Activated CD8-positive, alpha-beta memory T cell treated with anti-CD3 and anti-CD28 coated beads, Interleukin-2, amount 10 ng/mL, durations not matched to agents 7 days and 5 days (primary cell): ENCODE measurements around the gene DUS3L. TPM values are rescaled to one million over a fixed set of nuclear protein-coding genes. Genes with fewer than 3 reads are reported as not detected.

Experiments used
- ATAC-seq: fragments of 150-1000 bp; cut with Tn5 transposase; one replicate; pipeline ENCODE4 v1.10.0; 2021; ENCODE audit warnings: moderate library complexity
- CTCF ChIA-PET: fragments of 350-600 bp; sonication (Branson Sonifier 250); formaldehyde crosslinking; loops from one replicate; lab custom pipeline; 2021; ENCODE audit warnings: antibody characterized with exemption; lab: Charles Lee
- DNase-seq: peaks from one replicate; pipeline ENCODE4 v3.0.0-alpha.2; 2020
- H3K27ac Mint-ChIP-seq: one replicate; pipeline ENCODE4 v1.8.0; 2021; ENCODE audit warnings: mild to moderate bottlenecking, mixed read lengths
- H3K27me3 Mint-ChIP-seq: one replicate; pipeline ENCODE4 v1.8.0; 2021; ENCODE audit warnings: mixed read lengths
- H3K36me3 Mint-ChIP-seq: one replicate; pipeline ENCODE4 v1.8.0; 2021; ENCODE audit warnings: mild to moderate bottlenecking, mixed read lengths
- H3K4me1 Mint-ChIP-seq: one replicate; pipeline ENCODE4 v1.8.0; 2021; ENCODE audit warnings: mixed read lengths
- H3K4me3 Mint-ChIP-seq: one replicate; pipeline ENCODE4 v1.8.0; 2021; ENCODE audit warnings: mild to moderate bottlenecking, moderate library complexity, mixed read lengths
- H3K9me3 Mint-ChIP-seq: one replicate; pipeline ENCODE4 v1.8.0; 2022; ENCODE audit warnings: low read depth, mixed read lengths
- total RNA-seq, 2 experiments: library from RNA; stranded (reverse); gene quantifications; one replicate each; pipeline ENCODE4 v1.2.3, GENCODE V29; 2021

DUS3L gene
- total RNA-seq, 2 experiments from 2014 or later, result 53.0 to 64.0 TPM

DNA sequence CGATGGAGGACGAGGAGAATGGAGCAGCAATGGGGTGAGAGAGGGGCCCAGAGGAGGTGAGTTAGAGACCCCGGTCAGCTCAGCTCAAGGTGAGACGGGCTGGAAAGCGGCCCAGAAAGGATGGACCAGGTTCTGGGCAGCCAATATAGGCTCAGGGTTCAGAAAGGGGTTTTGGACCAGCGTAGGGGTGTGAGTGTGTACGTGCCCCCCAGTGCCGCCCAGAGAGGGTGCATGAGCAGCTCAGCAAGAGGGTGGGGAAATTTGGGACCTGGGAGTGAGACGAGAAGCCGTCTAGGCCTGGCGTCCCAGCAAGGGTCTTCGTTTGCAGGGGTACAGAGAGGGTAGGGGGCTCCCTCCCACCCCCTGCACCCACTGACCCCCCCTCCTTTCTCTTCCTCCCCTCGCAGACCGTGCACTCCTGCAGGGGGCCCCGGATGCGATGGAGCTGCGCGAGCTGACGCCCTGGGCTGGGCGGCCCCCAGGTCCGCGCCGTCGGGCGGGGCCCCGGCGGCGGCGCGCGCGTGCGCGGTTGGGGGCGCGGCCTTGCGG, 36.5 kb upstream of the DUS3L start:
- peak overlapping the region; percentile 89 for H3K27ac Mint-ChIP-seq
- peak overlapping the region; percentile 94 for H3K4me3 Mint-ChIP-seq
- peaks cover 11% of the 10 kb centered on the region for H3K4me1 Mint-ChIP-seq
- CTCF ChIA-PET, result interaction anchor here (0.9 to 3.8 kb wide), 8 partner anchors 12 to 155 kb away, joined by 3 to 49 read pairs (median 6); partner anchors contain the start of genes FUT6, NDUFA11, NRTN and VMAC
- no peaks in the 10 kb centered on the region for H3K27me3 Mint-ChIP-seq
- peaks cover 3% of the 10 kb centered on the region for H3K36me3 Mint-ChIP-seq
- H3K9me3 Mint-ChIP-seq, result no peaks in the 10 kb centered on the region
- DNase-seq, result no peak
- ATAC-seq, result no peak

DNA sequence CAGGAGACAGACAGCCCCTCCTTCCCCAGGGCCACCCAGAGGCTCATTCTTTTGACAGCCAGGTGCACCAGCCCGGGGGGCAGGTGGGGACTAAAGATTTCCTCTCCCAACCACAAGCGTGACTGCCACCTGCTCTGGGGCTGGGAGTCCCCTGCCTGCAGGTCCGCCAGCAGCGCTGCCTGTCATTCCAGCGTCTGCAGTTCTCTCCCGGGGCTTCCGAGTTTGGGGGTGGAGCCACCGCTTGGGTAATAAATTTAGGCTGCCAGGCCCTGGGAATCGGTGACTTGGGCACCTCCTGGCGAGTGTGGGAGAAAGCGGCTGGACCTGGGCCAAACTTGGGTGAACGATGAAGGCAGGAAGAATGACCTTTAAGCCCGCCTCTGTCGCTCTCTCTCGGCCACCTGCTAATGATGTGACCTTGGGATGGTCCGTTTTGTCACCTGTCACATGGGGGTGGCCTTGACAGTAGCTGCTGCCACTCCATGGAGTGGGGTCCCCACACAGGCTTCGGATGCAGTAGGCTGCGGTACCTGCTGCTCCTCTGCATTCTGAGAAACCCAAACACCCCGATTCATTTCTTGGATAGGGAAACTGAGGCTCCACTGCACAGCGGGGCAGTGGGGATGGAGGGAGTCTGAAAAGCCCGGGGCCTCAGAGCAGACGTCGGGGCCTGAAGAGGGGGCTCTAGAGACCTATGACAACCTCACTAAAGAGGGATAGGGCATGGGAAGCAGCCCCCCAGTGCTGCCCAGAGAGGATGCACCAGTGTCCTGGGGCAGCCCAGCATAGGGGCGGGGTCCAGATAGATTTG, 35.8 kb upstream of the DUS3L start:
- Mint-ChIP-seq H3K4me3 (peak overlapping the region; percentile 94), H3K27ac (peak overlapping the region; percentile 89), H3K4me1 (peaks cover 11% of the 10 kb centered on the region), H3K27me3 (no peaks in the 10 kb centered on the region), H3K9me3 (no peaks in the 10 kb centered on the region), H3K36me3 (peaks cover 3% of the 10 kb centered on the region)
- CTCF ChIA-PET, result interaction anchor here (2.7 to 3.8 kb wide), 3 partner anchors 23 to 141 kb away, joined by 11 to 49 read pairs (median 12); partner anchors contain the start of genes NDUFA11, NRTN and VMAC
- no peak for ATAC-seq
- DNase-seq, result no peak

DNA sequence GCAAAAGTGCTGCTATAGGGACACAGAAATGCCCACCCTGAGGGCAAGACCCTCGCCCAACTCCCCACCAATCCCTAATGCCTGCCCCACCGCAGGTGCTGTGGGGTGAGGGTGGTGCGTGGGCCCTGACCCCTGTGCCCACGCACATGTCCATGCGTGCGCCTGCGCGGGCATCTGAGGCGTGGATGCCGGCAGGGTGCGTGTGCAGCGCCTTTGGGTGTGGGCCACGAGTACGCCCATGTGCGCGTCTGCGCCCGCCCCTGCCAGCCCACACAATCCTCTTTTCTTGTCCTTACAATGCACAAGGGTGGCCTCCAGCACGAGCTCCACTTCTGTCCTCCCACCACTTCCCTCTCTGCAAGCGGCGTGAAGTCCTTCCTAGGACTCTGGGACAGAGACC, 34.2 kb upstream of the DUS3L start:
- CTCF ChIA-PET, result interaction anchor here (3.3 kb wide), 1 partner anchor 21 kb away, joined by 10 read pairs; no protein-coding TSS in a partner anchor
- DNase-seq (no peak), ATAC-seq (no peak)
- Mint-ChIP-seq H3K27me3 (no peaks in the 10 kb centered on the region), H3K4me1 (peaks cover 11% of the 10 kb centered on the region), H3K27ac (no peak overlapping the region), H3K9me3 (no peaks in the 10 kb centered on the region), H3K4me3 (no peak overlapping the region), H3K36me3 (peaks cover 3% of the 10 kb centered on the region)

DNA sequence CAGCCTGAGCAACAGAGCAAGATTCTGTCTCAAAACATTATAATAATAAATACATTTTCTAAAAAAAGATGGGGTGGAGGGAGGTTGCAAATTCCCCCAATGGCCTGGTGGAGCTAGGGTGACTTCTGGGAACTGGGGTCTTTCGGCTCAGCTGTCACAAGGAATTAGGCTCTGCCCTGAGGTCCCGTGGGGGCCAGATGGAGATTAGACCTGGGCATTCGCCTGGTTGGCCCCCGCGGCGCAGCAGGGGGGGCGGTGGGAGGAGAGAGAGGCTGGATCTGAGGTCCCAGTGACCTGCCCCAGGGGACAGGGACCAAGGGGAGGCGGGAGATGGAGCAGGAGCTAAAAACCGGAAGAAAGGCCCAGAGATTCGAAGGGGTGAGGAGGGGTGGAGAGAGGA, 33.8 kb upstream of the DUS3L start:
- Mint-ChIP-seq H3K9me3 (no peaks in the 10 kb centered on the region), H3K27ac (no peak overlapping the region), H3K36me3 (peaks cover 3% of the 10 kb centered on the region), H3K4me3 (no peak overlapping the region), H3K4me1 (peaks cover 11% of the 10 kb centered on the region), H3K27me3 (no peaks in the 10 kb centered on the region)
- no peak for ATAC-seq
- DNase-seq, result no peak
- CTCF ChIA-PET, result interaction anchor here (3.3 kb wide), 1 partner anchor 21 kb away, joined by 10 read pairs; no protein-coding TSS in a partner anchor

DNA sequence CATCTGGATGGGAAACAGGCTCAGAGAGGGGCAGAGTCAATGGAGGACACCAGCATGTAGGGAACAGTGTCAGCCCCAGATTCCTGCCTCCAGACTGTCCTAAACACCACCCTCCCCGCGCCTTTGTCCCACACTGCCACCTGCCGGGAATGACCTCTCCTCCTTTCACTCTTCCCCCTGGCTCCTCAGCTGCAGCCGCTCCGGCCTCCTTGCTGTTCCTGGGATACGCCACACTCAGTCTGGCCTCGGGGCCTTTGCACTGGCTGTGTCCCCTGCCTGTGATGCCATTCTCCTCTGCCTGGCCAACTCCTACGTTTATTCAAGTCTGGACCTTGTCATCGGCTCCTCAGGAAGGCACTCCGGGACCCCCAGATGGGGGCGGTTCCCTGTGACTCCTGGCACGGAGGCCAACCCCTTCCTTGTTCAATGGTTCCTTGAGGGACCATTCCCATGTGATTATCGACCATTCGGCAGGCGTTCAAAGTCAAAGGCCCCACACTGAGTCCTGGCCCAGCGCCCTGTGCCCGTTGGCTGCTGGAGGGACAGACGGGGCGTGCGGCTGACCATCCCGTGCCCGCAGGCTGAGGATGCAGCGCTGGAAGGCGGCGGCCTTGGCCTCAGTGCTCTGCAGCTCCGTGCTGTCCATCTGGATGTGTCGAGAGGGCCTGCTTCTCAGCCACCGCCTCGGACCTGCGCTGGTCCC, 32.8 kb upstream of the DUS3L start:
- peaks cover 3% of the 10 kb centered on the region for H3K36me3 Mint-ChIP-seq
- no peaks in the 10 kb centered on the region for H3K27me3 Mint-ChIP-seq
- DNase-seq, result no peak
- H3K4me3 Mint-ChIP-seq, result no peak overlapping the region
- no peak for ATAC-seq
- CTCF ChIA-PET, result interaction anchor here (3.3 kb wide), 1 partner anchor 20 kb away, joined by 10 read pairs; no protein-coding TSS in a partner anchor
- no peaks in the 10 kb centered on the region for H3K9me3 Mint-ChIP-seq
- peaks cover 11% of the 10 kb centered on the region for H3K4me1 Mint-ChIP-seq
- H3K27ac Mint-ChIP-seq, result no peak overlapping the region

DNA sequence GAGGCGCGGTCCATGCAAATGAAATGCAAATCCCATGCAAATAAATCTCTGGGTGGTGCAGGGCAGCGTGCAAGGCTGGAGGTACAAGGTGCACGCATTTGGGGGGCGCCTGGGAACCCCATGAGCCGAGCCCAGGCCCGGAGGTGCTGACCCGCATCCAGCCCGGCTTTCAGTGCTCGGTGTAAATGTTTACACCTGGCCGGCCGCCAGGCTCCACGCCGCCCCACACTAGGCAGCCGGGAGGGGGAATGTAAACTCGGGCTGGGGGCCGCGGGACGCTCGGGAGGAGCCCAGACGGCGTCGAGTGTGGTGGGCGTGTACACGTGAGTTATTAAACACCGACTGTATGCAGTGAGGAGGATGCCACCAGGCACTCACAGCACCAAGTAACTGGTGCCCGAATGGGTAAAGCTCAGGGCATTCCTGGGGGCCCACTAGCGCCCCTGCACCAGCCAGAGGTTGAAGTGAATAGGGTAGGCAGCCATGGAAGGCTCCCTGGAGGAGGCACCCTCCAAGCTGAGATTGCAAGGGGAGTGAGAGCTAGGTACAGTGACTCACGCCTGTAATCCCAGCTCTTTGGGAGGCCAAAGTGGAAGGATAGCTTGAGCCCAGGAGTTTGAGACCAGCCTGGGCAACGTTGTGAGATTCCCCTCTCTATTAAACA, 31.4 kb upstream of the DUS3L start:
- H3K36me3 Mint-ChIP-seq, result no peaks in the 10 kb centered on the region
- peaks cover 8% of the 10 kb centered on the region for H3K4me1 Mint-ChIP-seq
- H3K4me3 Mint-ChIP-seq, result no peak overlapping the region
- no peak for DNase-seq
- CTCF ChIA-PET, result interaction anchor here (3.3 kb wide), 1 partner anchor 19 kb away, joined by 10 read pairs; no protein-coding TSS in a partner anchor
- no peaks in the 10 kb centered on the region for H3K27me3 Mint-ChIP-seq
- ATAC-seq, result no peak
- H3K27ac Mint-ChIP-seq, result no peak overlapping the region
- H3K9me3 Mint-ChIP-seq, result no peaks in the 10 kb centered on the region

DNA sequence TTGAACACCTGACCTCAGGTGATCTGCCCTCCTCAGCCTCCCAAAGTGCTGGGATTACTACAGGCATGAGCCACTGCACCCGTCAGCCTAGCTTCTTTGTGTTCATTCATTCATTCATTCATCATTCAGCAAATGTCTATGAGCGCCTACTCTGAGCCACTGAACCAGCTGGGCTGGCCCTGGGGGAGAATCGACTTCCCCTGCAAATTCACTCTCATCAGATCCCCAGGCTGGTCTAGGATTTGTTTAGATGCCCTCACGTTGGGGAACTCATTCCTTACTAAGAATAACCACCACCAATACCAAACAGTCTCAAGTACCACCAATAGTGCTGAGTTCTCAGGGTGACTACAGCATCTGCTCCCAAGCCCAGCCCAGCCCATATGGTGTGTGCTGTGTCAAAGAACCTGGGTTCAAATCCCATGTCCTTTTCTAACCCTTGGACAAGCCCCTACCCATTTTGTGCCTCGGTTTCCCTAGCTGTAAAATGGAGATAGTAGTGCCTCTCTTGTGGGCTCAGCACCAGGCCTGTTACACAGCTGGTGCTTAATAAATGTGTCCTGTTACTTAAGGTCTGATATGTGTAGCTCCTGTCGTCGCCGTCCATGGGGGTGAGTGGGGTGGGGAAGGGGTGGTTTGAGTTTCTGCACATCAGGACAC, 30.7 kb upstream of the DUS3L start:
- DNase-seq, result no peak
- H3K36me3 Mint-ChIP-seq, result no peaks in the 10 kb centered on the region
- H3K4me1 Mint-ChIP-seq, result peaks cover 1% of the 10 kb centered on the region
- H3K4me3 Mint-ChIP-seq, result no peak overlapping the region
- CTCF ChIA-PET, result interaction anchor here (3.3 kb wide), 1 partner anchor 18 kb away, joined by 10 read pairs; no protein-coding TSS in a partner anchor
- no peak for ATAC-seq
- H3K27me3 Mint-ChIP-seq, result peaks cover 3% of the 10 kb centered on the region
- H3K27ac Mint-ChIP-seq, result no peak overlapping the region
- no peaks in the 10 kb centered on the region for H3K9me3 Mint-ChIP-seq

- no peak for DNase-seq
- no peak for ATAC-seq
- Mint-ChIP-seq H3K4me3 (no peak overlapping the region), H3K27ac (no peak overlapping the region), H3K36me3 (no peaks in the 10 kb centered on the region), H3K9me3 (no peaks in the 10 kb centered on the region), H3K4me1 (no peaks in the 10 kb centered on the region), H3K27me3 (peaks cover 3% of the 10 kb centered on the region)
- CTCF ChIA-PET, result interaction anchor here (0.6 kb wide), 1 partner anchor 15 kb away, joined by 3 read pairs; no protein-coding TSS in a partner anchor
Observed at GRCh38 chr19:5820785-5821184, 29.8 kb upstream of the DUS3L start.

GRCh38 chr19:5818594-5818993, 27.6 kb upstream of the DUS3L start:
- H3K9me3 Mint-ChIP-seq, result no peaks in the 10 kb centered on the region
- no peaks in the 10 kb centered on the region for H3K36me3 Mint-ChIP-seq
- no peaks in the 10 kb centered on the region for H3K4me1 Mint-ChIP-seq
- peaks cover 3% of the 10 kb centered on the region for H3K27me3 Mint-ChIP-seq
- DNase-seq (no peak), ATAC-seq (no peak)
- H3K27ac Mint-ChIP-seq, result no peak overlapping the region
- no peak overlapping the region for H3K4me3 Mint-ChIP-seq
- CTCF ChIA-PET, result interaction anchor here (0.7 kb wide), 1 partner anchor 11 kb away, joined by 3 read pairs; no protein-coding TSS in a partner anchor

DNA sequence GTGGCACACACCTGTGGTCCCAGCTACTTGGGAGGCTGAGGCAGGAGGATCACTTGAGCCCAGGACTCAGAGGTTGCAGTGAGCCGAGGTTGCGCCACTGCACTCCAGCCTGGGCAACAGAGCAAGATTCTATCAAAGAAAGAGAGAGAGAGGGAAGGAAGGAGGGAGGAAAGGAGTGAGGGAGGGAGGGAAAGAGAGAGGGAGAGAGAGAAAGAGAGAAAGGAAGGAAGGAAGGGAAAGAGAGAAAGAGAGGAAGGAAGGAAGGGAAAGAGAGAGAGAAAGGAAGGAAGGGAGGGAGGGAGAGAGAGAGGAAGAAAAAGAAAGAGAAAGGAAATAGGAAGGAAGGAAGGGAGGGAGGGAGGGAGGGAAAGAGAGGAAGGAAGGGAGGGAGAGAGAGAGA, 26.3 kb upstream of the DUS3L start:
- no peak for ATAC-seq
- H3K9me3 Mint-ChIP-seq, result no peaks in the 10 kb centered on the region
- no peak overlapping the region for H3K27ac Mint-ChIP-seq
- DNase-seq, result no peak
- H3K4me3 Mint-ChIP-seq, result no peak overlapping the region
- H3K27me3 Mint-ChIP-seq, result peaks cover 3% of the 10 kb centered on the region
- H3K36me3 Mint-ChIP-seq, result no peaks in the 10 kb centered on the region
- no peaks in the 10 kb centered on the region for H3K4me1 Mint-ChIP-seq
- CTCF ChIA-PET, result no interaction called here

GRCh38 chr19:5814852-5815246, 23.9 kb upstream of the DUS3L start:
- no peaks in the 10 kb centered on the region for H3K9me3 Mint-ChIP-seq
- no peak for ATAC-seq

GRCh38 chr19:5814123-5814851, 23.3 kb upstream of the DUS3L start:
- H3K27ac Mint-ChIP-seq, result no peak overlapping the region
- ATAC-seq (no peak), DNase-seq (no peak)
- H3K4me1 Mint-ChIP-seq, result no peaks in the 10 kb centered on the region
- CTCF ChIA-PET, result interaction anchor here (0.7 to 1.2 kb wide), 2 partner anchors 10 to 127 kb away, joined by 3 to 6 read pairs; no protein-coding TSS in a partner anchor
- H3K27me3 Mint-ChIP-seq, result peaks cover 3% of the 10 kb centered on the region
- no peaks in the 10 kb centered on the region for H3K36me3 Mint-ChIP-seq
- no peak overlapping the region for H3K4me3 Mint-ChIP-seq
- H3K9me3 Mint-ChIP-seq, result no peaks in the 10 kb centered on the region

More at GRCh38 chr19:5814852-5815246, 23.9 kb upstream of the DUS3L start:
- peaks cover 3% of the 10 kb centered on the region for H3K27me3 Mint-ChIP-seq
- no peak overlapping the region for H3K27ac Mint-ChIP-seq
- H3K4me1 Mint-ChIP-seq, result no peaks in the 10 kb centered on the region
- CTCF ChIA-PET, result no interaction called here
- no peak for DNase-seq
- H3K36me3 Mint-ChIP-seq, result no peaks in the 10 kb centered on the region
- no peak overlapping the region for H3K4me3 Mint-ChIP-seq
